ENCODE measurements around the gene NDUFS4. TPM values are rescaled to one million over a fixed set of nuclear protein-coding genes. Genes with fewer than 3 reads are reported as not detected.

NDUFS4 gene
- total and polyA plus RNA-seq, 9 of the 15 experiments (the other 6 are each of a cell fraction or from before 2014, with no cell fraction given), result 68.7 to 313 (median 113) TPM

DNA sequence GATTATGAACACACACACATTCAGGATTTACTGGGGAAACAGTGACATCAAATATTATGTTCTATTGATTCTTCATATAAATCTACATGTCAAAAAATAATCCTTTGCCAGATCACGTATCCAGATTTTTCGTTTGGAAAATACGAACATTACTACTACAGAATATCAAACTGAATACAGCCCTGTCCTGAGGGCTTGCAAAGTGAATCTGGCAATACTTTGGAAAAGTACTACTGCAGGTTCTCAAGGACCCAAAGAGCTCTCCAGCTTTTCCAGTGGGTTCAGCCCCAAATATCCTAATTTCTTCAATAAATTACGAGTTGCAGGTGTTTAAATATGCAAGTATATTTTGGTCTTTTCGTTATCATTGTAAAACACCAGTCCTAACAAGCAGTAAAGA lies 411 bp upstream of the NDUFS4 start:
- ChIA-PET POLR2A (interaction anchor here (1.2 to 1.3 kb wide), 2 partner anchors 15 to 17 kb away, joined by 3 to 4 read pairs; no protein-coding TSS in a partner anchor), CTCF (ENCODE audit: low intra/inter-chr PET ratio) (no interaction called here)
- H3K79me2 ChIP-seq (ENCODE audit: control insufficient read depth, insufficient read depth, low read length), result peaks cover 40% of the 10 kb centered on the region
- H3K4me2 ChIP-seq (ENCODE audit: insufficient read depth, low read length), result peak overlapping the region; percentile 85
- peaks cover 4% of the 10 kb centered on the region; the same call in 1 of the 3 replicates for H3K36me3 ChIP-seq (ENCODE audit: control insufficient read depth, insufficient read depth, low read length)
- BruUV-seq (replicated peaks), result no TSS peak
- H4K20me1 ChIP-seq (replicated peaks; ENCODE audit: control insufficient read depth, insufficient read depth, low read length), result no peaks in the 10 kb centered on the region
- H3K4me1 ChIP-seq (replicated peaks in 1 of 2; ENCODE audit: control insufficient read depth in 2 of 2, insufficient read depth in 2 of 2, low read length in 2 of 2), result peaks cover 1 to 4% of the 10 kb centered on the region in 2 experiments; a peak in 4 of 5 replicates
- peak overlapping the region; percentile 97 for H2AFZ ChIP-seq (ENCODE audit: low read depth, low read length)
- intact Hi-C loops (cut with micrococcal nuclease), result no loop called here
- ATAC-seq (peak; percentile 33; the same call in 2 of the 3 replicates), DNase-seq (ENCODE audit: extremely low read depth in 1 of 4, low spot score in 3 of 4) (peak in 1 of 4 experiments; percentile 20), FAIRE-seq (no peak)
- in situ Hi-C loops (cut with MboI), result no loop called here
- peak overlapping the region; percentile 90; the same call in 2 of the 3 replicates for H3K27ac ChIP-seq (ENCODE audit: extremely low read depth, low read depth, low read length)
- 7% methylated on average over 5 of the region's 5 CpGs for WGBS (ENCODE audit: insufficient coverage, low coverage, missing lambda C conversion rate)
- no peaks in the 10 kb centered on the region for H3K9me1 ChIP-seq (ENCODE audit: control insufficient read depth, insufficient read depth, low read length)
- peak overlapping the region in 1 of 2 experiments; percentile 81; a peak in 2 of 4 replicates for H3K9ac ChIP-seq (ENCODE audit: insufficient read depth in 1 of 2, low read depth in 2 of 2, low read length in 2 of 2)
- peaks cover 6% of the 10 kb centered on the region for H3K9me3 ChIP-seq (replicated peaks; ENCODE audit: control insufficient read depth, insufficient read depth, low read depth, low read length)
- TF ChIP-seq TGIF2 (CRISPR knock-in tag; IDR thresholded peaks at IDR 0.05), result no peak
- no peak for TF ChIP-seq NFYB (IDR thresholded peaks at IDR 0.05; ENCODE audit: extremely low read depth, insufficient read length)
- peak overlapping the region; percentile 61 for H3K4me3 ChIP-seq
- no peaks in the 10 kb centered on the region for H3K27me3 ChIP-seq (ENCODE audit: control insufficient read depth in 2 of 2, insufficient read depth in 2 of 2, low read length in 2 of 2)

DNA sequence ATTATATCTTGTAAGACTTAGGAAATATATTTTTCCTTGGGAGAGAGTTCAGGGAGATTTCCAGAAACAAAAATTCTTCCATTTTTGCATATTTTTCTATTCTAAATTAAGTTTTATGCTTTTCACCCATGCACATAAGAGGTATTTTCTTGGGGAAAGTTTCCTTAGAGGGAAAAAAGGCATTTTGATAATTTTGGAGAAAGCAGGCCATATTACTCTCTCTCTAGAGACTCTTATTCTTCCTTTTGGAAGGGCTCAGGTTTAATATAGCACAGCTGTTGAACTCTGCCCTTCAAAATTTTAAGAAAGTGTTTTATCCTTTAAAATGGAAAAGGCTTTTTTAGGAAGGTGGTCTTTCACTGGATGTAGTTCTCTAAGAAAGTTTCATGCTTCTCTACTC lies 8.0 kb downstream of the NDUFS4 start:
- H3K36me3 ChIP-seq (ENCODE audit: control insufficient read depth, insufficient read depth, low read length), result no peaks in the 10 kb centered on the region
- H3K27me3 ChIP-seq (ENCODE audit: control insufficient read depth in 2 of 2, insufficient read depth in 2 of 2, low read length in 2 of 2), result no peaks in the 10 kb centered on the region
- no peaks in the 10 kb centered on the region for H3K9me1 ChIP-seq (ENCODE audit: control insufficient read depth, insufficient read depth, low read length)
- no TSS peak for BruUV-seq (replicated peaks)
- POLR2A ChIA-PET, result interaction anchor here (1.9 kb wide), 1 partner anchor 10 kb away, joined by 4 read pairs; no protein-coding TSS in a partner anchor
- TF ChIP-seq PHTF2 (CRISPR knock-in tag; IDR thresholded peaks at IDR 0.05), result no peak
- no peak for TF ChIP-seq ZZZ3 (IDR thresholded peaks at IDR 0.05)
- no peak overlapping the region for H3K4me2 ChIP-seq (ENCODE audit: insufficient read depth, low read length)
- peaks cover 78% of the 10 kb centered on the region for H3K79me2 ChIP-seq (ENCODE audit: control insufficient read depth, insufficient read depth, low read length)
- no peak overlapping the region for H3K4me3 ChIP-seq
- CTCF ChIA-PET (ENCODE audit: low intra/inter-chr PET ratio), result no interaction called here
- H4K20me1 ChIP-seq (replicated peaks; ENCODE audit: control insufficient read depth, insufficient read depth, low read length), result 0 out of 2 replicates have a peak, but pooled peaks cover 3% of the 10 kb centered on the region
- H3K9me3 ChIP-seq (replicated peaks; ENCODE audit: control insufficient read depth, insufficient read depth, low read depth, low read length), result no peaks in the 10 kb centered on the region
- H3K27ac ChIP-seq (ENCODE audit: extremely low read depth, low read depth, low read length), result no peak overlapping the region
- no peak overlapping the region for H2AFZ ChIP-seq (ENCODE audit: low read depth, low read length)
- intact Hi-C loops (cut with micrococcal nuclease) (no loop called here), in situ Hi-C loops (cut with MboI) (no loop called here)
- ATAC-seq, result no peak
- DNase-seq (ENCODE audit: extremely low read depth in 1 of 4, low spot score in 3 of 4), result no peak
- H3K4me1 ChIP-seq (replicated peaks in 1 of 2; ENCODE audit: control insufficient read depth in 2 of 2, insufficient read depth in 2 of 2, low read length in 2 of 2), result peaks cover 0 to 11% of the 10 kb centered on the region in 2 experiments; a peak in 3 of 5 replicates
- FAIRE-seq, result no peak
- no peak overlapping the region for H3K9ac ChIP-seq (ENCODE audit: insufficient read depth in 1 of 2, low read depth in 2 of 2, low read length in 2 of 2)
